Transverse colon (tissue), 4 donors: ENCODE data around the gene JOSD1.

Experiments
- CTCF ChIP-seq, 5 experiments: fragments of 200-600 bp in 3 of 5; fragments of 450-650 bp in 2 of 5; sonication (generic) in 3 of 5; IDR thresholded peaks; 1 replicate in 2 of 5; 2 replicates in 3 of 5; pipeline ENCODE4 v1.5.1; 2016 to 2017; ENCODE audit warnings: antibody characterized with exemption in 5 of 5, inconsistent platforms in 3 of 5, mild to moderate bottlenecking in 2 of 5, moderate library complexity in 1 of 5
- POLR2A ChIP-seq: fragments of 450-650 bp; IDR thresholded peaks from one replicate; pipeline ENCODE4 v1.6.1; 2016; ENCODE audit warnings: antibody characterized with exemption, mild to moderate bottlenecking, moderate library complexity
- POLR2AphosphoS5 ChIP-seq, 3 donors: sonication (generic); formaldehyde crosslinking; IDR thresholded peaks; one replicate each; pipeline ENCODE4 v1.6.1; 2016; ENCODE audit warnings: antibody characterized with exemption in 3 of 3

- TF ChIP-seq CTCF (IDR thresholded peaks at IDR 0.05) = no peak
- no peak for TF ChIP-seq POLR2A
- no peak for TF ChIP-seq POLR2AphosphoS5 (IDR thresholded peaks at IDR 0.05)
These were observed 49.4 kb upstream of the JOSD1 start for GRCh38 chr22:38750104-38750503.
